ENCODE measurements around the gene CTNNBL1.

The CTNNBL1 gene

GRCh38 chr20:37863289-37863688, 169.5 kb downstream of the CTNNBL1 start:
- no peak for DNase-seq

GRCh38 chr20:37864298-37864697, 170.5 kb downstream of the CTNNBL1 start:
- no peak for DNase-seq

- DNase-seq, result no peak
Measured at GRCh38 chr20:37866051-37866450, 172.2 kb downstream of the CTNNBL1 start.

GRCh38 chr20:37867289-37868195, 173.7 kb downstream of the CTNNBL1 start:
- no peak for DNase-seq

GRCh38 chr20:37868851-37869333, 175.1 kb downstream of the CTNNBL1 start:
- no peak for DNase-seq

GRCh38 chr20:37869334-37869861, 175.6 kb downstream of the CTNNBL1 start:
- DNase-seq, result no peak

- no peak for DNase-seq
Measured at GRCh38 chr20:37870294-37870693, 176.5 kb downstream of the CTNNBL1 start.

- DNase-seq, result no peak
Measured at GRCh38 chr20:37871751-37872150, 177.9 kb downstream of the CTNNBL1 start.

GRCh38 chr20:37872161-37872560, 178.3 kb downstream of the CTNNBL1 start:
- no peak for DNase-seq

- DNase-seq, result no peak
Measured at GRCh38 chr20:37873884-37874283, 180.1 kb downstream of the CTNNBL1 start.

GRCh38 chr20:37875460-37876175, 181.8 kb downstream of the CTNNBL1 start:
- DNase-seq, result no peak

GRCh38 chr20:37876863-37877262, 183.0 kb downstream of the CTNNBL1 start:
- no peak for DNase-seq

- no peak for DNase-seq
Measured at GRCh38 chr20:37877832-37878772, 184.3 kb downstream of the CTNNBL1 start.

GRCh38 chr20:37878835-37879599, 185.2 kb downstream of the CTNNBL1 start:
- DNase-seq, result no peak

- DNase-seq, result no peak
Measured at GRCh38 chr20:37879843-37880242, 186.0 kb downstream of the CTNNBL1 start.

- DNase-seq, result no peak
Measured at GRCh38 chr20:37880726-37881591, 187.1 kb downstream of the CTNNBL1 start.

- no peak for DNase-seq
Measured at GRCh38 chr20:37881601-37882343, 187.9 kb downstream of the CTNNBL1 start.

GRCh38 chr20:37882961-37883712, 189.3 kb downstream of the CTNNBL1 start:
- DNase-seq, result no peak

- no peak for DNase-seq
Measured at GRCh38 chr20:37885042-37885441, 191.2 kb downstream of the CTNNBL1 start.

Data from NCI-H1105 (cell line).